Sigmoid colon (tissue), 7 donors: ENCODE results near the gene SOCS7. TPM values are rescaled to one million over a fixed set of nuclear protein-coding genes. Genes with fewer than 3 reads are reported as not detected.
A peak's percentile ranks its signal among the peaks of the same experiment; 100 is the strongest.

Experiments used
- DNase-seq: peaks from one replicate; pipeline ENCODE4 v3.0.0-alpha.2; 2019
- H3K27ac ChIP-seq, 4 donors: fragments of 200-600 bp; sonication (generic); one replicate each; pipeline ENCODE4 v1.5.1; 2016 to 2019; ENCODE audit warnings: mild to moderate bottlenecking in 1 of 4
- H3K27me3 ChIP-seq, 3 donors: fragments of 200-600 bp; sonication (generic); one replicate each; pipeline ENCODE4 v1.5.1; 2019; ENCODE audit warnings: mild to moderate bottlenecking in 1 of 3
- H3K36me3 ChIP-seq, 4 donors: fragments of 200-600 bp; sonication (generic); one replicate each; pipeline ENCODE4 v1.5.1; 2016 to 2019
- H3K4me1 ChIP-seq, 4 donors: fragments of 200-600 bp; sonication (generic); one replicate each; pipeline ENCODE4 v1.5.1; 2017 to 2019
- H3K4me3 ChIP-seq, 4 donors: fragments of 200-600 bp; sonication (generic); one replicate each; pipeline ENCODE4 v1.5.1; 2017 to 2019; ENCODE audit warnings: mild to moderate bottlenecking in 2 of 4, moderate library complexity in 1 of 4
- H3K9me3 ChIP-seq, 4 donors: fragments of 200-600 bp in 3 of 4; sonication (generic) in 3 of 4; one replicate each; pipeline versions ENCODE4 v1.5.1 to v1.6.1; 2013 to 2019
- CTCF ChIP-seq, 4 experiments: fragments of 450-650 bp in 3 of 4; fragments of 200-600 bp in 1 of 4; IDR thresholded peaks; one replicate each; pipeline ENCODE4 v1.5.1; 2016 to 2019; ENCODE audit warnings: antibody characterized with exemption in 4 of 4, mild to moderate bottlenecking in 3 of 4, moderate library complexity in 2 of 4
- EP300 ChIP-seq, 4 donors: sonication (generic); formaldehyde crosslinking; IDR thresholded peaks; one replicate each; pipeline ENCODE4 v1.6.1; 2017; ENCODE audit warnings: antibody characterized with exemption in 4 of 4
- POLR2A ChIP-seq, 2 donors: fragments of 450-650 bp; IDR thresholded peaks; one replicate each; pipeline ENCODE4 v1.6.1; 2016; ENCODE audit warnings: antibody characterized with exemption in 2 of 2, mild to moderate bottlenecking in 2 of 2, moderate library complexity in 2 of 2
- POLR2AphosphoS5 ChIP-seq, 4 donors: sonication (generic); formaldehyde crosslinking; IDR thresholded peaks; one replicate each; pipeline ENCODE4 v1.6.1; 2017; ENCODE audit warnings: antibody characterized with exemption in 4 of 4
- WGBS, 2 donors: extraction: QIAGEN DNeasy Blood & Tissue Kit; methylation state at CpG; one replicate each; pipeline ENCODE4 v1.1.7; 2013; 5-methylcytosine and 5-hydroxymethylcytosine counted together
- intact Hi-C: fragments of 100-400 bp; cut with DNase I; formaldehyde crosslinking; loops from one replicate; pipeline ENCODE4 v1.15.1; 2023
- polyA plus RNA-seq, 3 donors: library from polyadenylated mRNA; stranded (reverse); fragments of 200-250 nt; gene quantifications; one replicate each; pipeline ENCODE4 v1.2.3, GENCODE V29; 2013
- total RNA-seq, 4 donors: library from RNA; depleted of rRNA; stranded (reverse); fragments of >200 nt; gene quantifications; one replicate each; pipeline ENCODE4 v1.1.0, GENCODE V29; 2016
- donor health status: healthy with polysubstance abuse.
- donor health status: Bipolar disorder and iron deficiency.
- donor health status: healthy.

The SOCS7 gene
- total and polyA plus RNA-seq, 7 donors, result 1.2 to 20.2 (median 13.9) TPM

GRCh38 chr17:38418693-38419507 is 67.3 kb downstream of the SOCS7 start:
- no peaks in the 10 kb centered on the region for H3K36me3 ChIP-seq
- H3K4me1 ChIP-seq, result peaks cover 0 to 66% (median 58%) of the 10 kb centered on the region in 4 donors
- peak overlapping the region; percentile 77 to 97 (median 88) for H3K27ac ChIP-seq
- no peak for DNase-seq
- no peaks in the 10 kb centered on the region for H3K9me3 ChIP-seq
- H3K4me3 ChIP-seq, result peak overlapping the region; percentile 12 to 64 (median 48)
- intact Hi-C loops, result no loop called here
- TF ChIP-seq CTCF (IDR thresholded peaks at IDR 0.05), result no peak
- no peak for TF ChIP-seq EP300 (IDR thresholded peaks at IDR 0.05)
- TF ChIP-seq POLR2A (IDR thresholded peaks at IDR 0.05), result no peak
- no peak for TF ChIP-seq POLR2AphosphoS5 (IDR thresholded peaks at IDR 0.05)
- WGBS, 2 donors, result 6% methylated on average over 78 of the region's 78 CpGs
- H3K27me3 ChIP-seq, result no peaks in the 10 kb centered on the region

- no peaks in the 10 kb centered on the region for H3K27me3 ChIP-seq
- no peaks in the 10 kb centered on the region for H3K36me3 ChIP-seq
- peak overlapping the region; percentile 77 to 97 (median 88) for H3K27ac ChIP-seq
- no peaks in the 10 kb centered on the region for H3K9me3 ChIP-seq
- intact Hi-C loops, result no loop called here
- H3K4me3 ChIP-seq, result peak overlapping the region; percentile 12 to 64 (median 48)
- 10 to 13% methylated on average over 10 of the region's 10 CpGs for WGBS, 2 donors
- peaks cover 0 to 64% (median 57%) of the 10 kb centered on the region in 4 donors for H3K4me1 ChIP-seq
- TF ChIP-seq POLR2AphosphoS5 (IDR thresholded peaks at IDR 0.05) (no peak), CTCF (IDR thresholded peaks at IDR 0.05) (no peak), EP300 (IDR thresholded peaks at IDR 0.05) (no peak), POLR2A (IDR thresholded peaks at IDR 0.05) (no peak)
- DNase-seq, result no peak
Observed at GRCh38 chr17:38419508-38419981, 67.9 kb downstream of the SOCS7 start.

GRCh38 chr17:38420518-38420917 is 68.9 kb downstream of the SOCS7 start:
- peak overlapping the region in 1 of 4 donors; percentile 11 for H3K4me3 ChIP-seq
- TF ChIP-seq POLR2AphosphoS5 (IDR thresholded peaks at IDR 0.05) (no peak), POLR2A (IDR thresholded peaks at IDR 0.05) (no peak), CTCF (IDR thresholded peaks at IDR 0.05) (no peak), EP300 (IDR thresholded peaks at IDR 0.05) (no peak)
- 49 to 71% methylated on average over 6 of the region's 6 CpGs for WGBS, 2 donors
- DNase-seq, result no peak
- peaks cover 0 to 64% (median 52%) of the 10 kb centered on the region in 4 donors for H3K4me1 ChIP-seq
- H3K27me3 ChIP-seq, result no peaks in the 10 kb centered on the region
- intact Hi-C loops, result loop anchor here (10.0 kb wide), 1 partner anchor 776 kb away; the partner anchor contains the start of gene DDX52
- H3K9me3 ChIP-seq, result no peaks in the 10 kb centered on the region
- peak overlapping the region; percentile 77 to 97 (median 88) for H3K27ac ChIP-seq
- H3K36me3 ChIP-seq, result no peaks in the 10 kb centered on the region

- TF ChIP-seq EP300 (IDR thresholded peaks at IDR 0.05) (no peak), POLR2A (IDR thresholded peaks at IDR 0.05) (no peak), POLR2AphosphoS5 (IDR thresholded peaks at IDR 0.05) (no peak), CTCF (IDR thresholded peaks at IDR 0.05) (no peak)
- H3K4me3 ChIP-seq, result peak overlapping the region in 1 of 4 donors; percentile 11
- DNase-seq, result peak; percentile 73
- no peaks in the 10 kb centered on the region for H3K9me3 ChIP-seq
- no peaks in the 10 kb centered on the region for H3K36me3 ChIP-seq
- H3K4me1 ChIP-seq, result peaks cover 0 to 70% (median 57%) of the 10 kb centered on the region in 4 donors
- intact Hi-C loops, result loop anchor here (10.0 kb wide), 1 partner anchor 777 kb away; the partner anchor contains the start of gene DDX52
- WGBS, 2 donors, result 41 to 42% methylated on average over 14 of the region's 14 CpGs
- peak overlapping the region; percentile 77 to 97 (median 88) for H3K27ac ChIP-seq
- no peaks in the 10 kb centered on the region for H3K27me3 ChIP-seq
Observed at GRCh38 chr17:38421171-38421841, 69.7 kb downstream of the SOCS7 start.
